ENCODE measurements around the gene CTBP2. TPM values are rescaled to one million over a fixed set of nuclear protein-coding genes. Genes with fewer than 3 reads are reported as not detected.

CTBP2 gene
- total and polyA plus RNA-seq, 4 donors, result 3.4 to 59.2 (median 5.5) TPM

DNA sequence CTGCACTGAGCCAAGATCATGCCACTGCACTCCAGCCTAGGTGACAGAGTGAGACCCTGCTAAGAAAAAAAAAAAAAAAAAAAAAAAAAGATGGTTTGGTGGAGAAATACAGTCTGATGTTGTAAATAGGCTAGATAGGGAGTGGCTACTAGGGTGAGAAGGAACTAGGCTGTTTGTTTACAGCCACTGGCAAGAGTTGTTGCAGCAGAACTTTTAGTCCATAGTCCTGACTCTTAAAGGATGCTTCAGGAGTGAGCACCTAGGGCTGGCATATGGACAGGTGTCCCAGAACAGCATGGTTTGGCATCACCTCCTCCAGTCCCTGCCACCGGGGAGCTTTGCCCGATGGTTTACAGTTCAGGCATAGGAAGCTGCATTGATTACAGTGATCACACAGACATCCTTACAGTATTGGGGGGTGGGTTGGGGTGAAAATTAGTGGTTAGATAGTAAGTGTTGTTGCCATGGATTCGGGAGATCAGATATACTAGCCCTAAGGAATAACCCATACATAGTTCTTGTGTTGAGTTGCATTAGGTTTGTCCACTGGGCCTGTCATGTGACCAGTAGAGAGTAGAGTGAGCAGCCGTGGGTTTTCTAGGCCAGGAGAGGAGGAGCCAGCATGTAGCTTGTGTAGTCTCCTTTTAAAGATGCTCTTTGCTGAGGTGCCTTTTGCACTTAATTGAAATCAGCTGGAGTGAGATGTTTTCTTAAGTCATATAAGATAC is 182.6 kb downstream of the CTBP2 start:
- no peak for DNase-seq (ENCODE audit: low spot score)
- H3K4me1 ChIP-seq (ENCODE audit: control insufficient read depth in 4 of 4, insufficient read depth in 4 of 4, low read length in 3 of 4), result peaks cover 0 to 6% (median 4%) of the 10 kb centered on the region in 4 donors
- no peak overlapping the region for H3K4me3 ChIP-seq (ENCODE audit: low read depth in 1 of 3, low read length in 3 of 3)
- no peak overlapping the region for H3K27ac ChIP-seq (ENCODE audit: low read depth in 1 of 2, low read length in 2 of 2)
- no peaks in the 10 kb centered on the region for H3K27me3 ChIP-seq (ENCODE audit: control insufficient read depth in 4 of 4, insufficient read depth in 4 of 4, low read length in 3 of 4)
- WGBS, result 65% methylated on average over 4 of the region's 4 CpGs
- peaks cover 5 to 30% (median 15%) of the 10 kb centered on the region in 4 donors for H3K36me3 ChIP-seq (ENCODE audit: control insufficient read depth in 4 of 4, insufficient read depth in 3 of 4, low read depth in 1 of 4, low read length in 3 of 4)
- no peaks in the 10 kb centered on the region for H3K9me3 ChIP-seq (ENCODE audit: control insufficient read depth in 4 of 4, low read length in 3 of 4)
- no peak overlapping the region for H3K9ac ChIP-seq (ENCODE audit: low read depth in 1 of 2, low read length in 2 of 2)
- no peak for TF ChIP-seq TAF1 (conservative IDR thresholded peaks at IDR 0.05)
- TF ChIP-seq, protein P1, sequence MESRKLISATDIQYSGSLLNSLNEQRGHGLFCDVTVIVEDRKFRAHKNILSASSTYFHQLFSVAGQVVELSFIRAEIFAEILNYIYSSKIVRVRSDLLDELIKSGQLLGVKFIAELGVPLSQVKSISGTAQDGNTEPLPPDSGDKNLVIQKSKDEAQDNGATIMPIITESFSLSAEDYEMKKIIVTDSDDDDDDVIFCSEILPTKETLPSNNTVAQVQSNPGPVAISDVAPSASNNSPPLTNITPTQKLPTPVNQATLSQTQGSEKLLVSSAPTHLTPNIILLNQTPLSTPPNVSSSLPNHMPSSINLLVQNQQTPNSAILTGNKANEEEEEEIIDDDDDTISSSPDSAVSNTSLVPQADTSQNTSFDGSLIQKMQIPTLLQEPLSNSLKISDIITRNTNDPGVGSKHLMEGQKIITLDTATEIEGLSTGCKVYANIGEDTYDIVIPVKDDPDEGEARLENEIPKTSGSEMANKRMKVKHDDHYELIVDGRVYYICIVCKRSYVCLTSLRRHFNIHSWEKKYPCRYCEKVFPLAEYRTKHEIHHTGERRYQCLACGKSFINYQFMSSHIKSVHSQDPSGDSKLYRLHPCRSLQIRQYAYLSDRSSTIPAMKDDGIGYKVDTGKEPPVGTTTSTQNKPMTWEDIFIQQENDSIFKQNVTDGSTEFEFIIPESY (IDR thresholded peaks at IDR 0.05), result no peak
- no peak for TF ChIP-seq RAD21 (IDR thresholded peaks at IDR 0.05)
- TF ChIP-seq NR2F2 (IDR thresholded peaks at IDR 0.05), result no peak
- no peak for TF ChIP-seq HNF4A (conservative IDR thresholded peaks at IDR 0.05)
- no peak for TF ChIP-seq JUND (IDR thresholded peaks at IDR 0.05)
- no peak for TF ChIP-seq SP1 (IDR thresholded peaks at IDR 0.05)
- no peak for TF ChIP-seq FOXA2 (IDR thresholded peaks at IDR 0.05)
- TF ChIP-seq FOXA1 (IDR thresholded peaks at IDR 0.05), result no peak
- TF ChIP-seq RXRA (IDR thresholded peaks at IDR 0.05), result no peak
- TF ChIP-seq YY1 (IDR thresholded peaks at IDR 0.05), result no peak
- TF ChIP-seq, protein P2, sequence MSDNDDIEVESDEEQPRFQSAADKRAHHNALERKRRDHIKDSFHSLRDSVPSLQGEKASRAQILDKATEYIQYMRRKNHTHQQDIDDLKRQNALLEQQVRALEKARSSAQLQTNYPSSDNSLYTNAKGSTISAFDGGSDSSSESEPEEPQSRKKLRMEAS (IDR thresholded peaks at IDR 0.05), result no peak
- TF ChIP-seq EGR1 (IDR thresholded peaks at IDR 0.05; ENCODE audit: low read depth in 2 of 2), result no peak
- TF ChIP-seq GABPA (IDR thresholded peaks at IDR 0.05 in 1 of 2, conservative IDR thresholded peaks at IDR 0.05 in 1 of 2), result no peak
- TF ChIP-seq ATF3 (IDR thresholded peaks at IDR 0.05), result no peak
- TF ChIP-seq, protein P3, sequence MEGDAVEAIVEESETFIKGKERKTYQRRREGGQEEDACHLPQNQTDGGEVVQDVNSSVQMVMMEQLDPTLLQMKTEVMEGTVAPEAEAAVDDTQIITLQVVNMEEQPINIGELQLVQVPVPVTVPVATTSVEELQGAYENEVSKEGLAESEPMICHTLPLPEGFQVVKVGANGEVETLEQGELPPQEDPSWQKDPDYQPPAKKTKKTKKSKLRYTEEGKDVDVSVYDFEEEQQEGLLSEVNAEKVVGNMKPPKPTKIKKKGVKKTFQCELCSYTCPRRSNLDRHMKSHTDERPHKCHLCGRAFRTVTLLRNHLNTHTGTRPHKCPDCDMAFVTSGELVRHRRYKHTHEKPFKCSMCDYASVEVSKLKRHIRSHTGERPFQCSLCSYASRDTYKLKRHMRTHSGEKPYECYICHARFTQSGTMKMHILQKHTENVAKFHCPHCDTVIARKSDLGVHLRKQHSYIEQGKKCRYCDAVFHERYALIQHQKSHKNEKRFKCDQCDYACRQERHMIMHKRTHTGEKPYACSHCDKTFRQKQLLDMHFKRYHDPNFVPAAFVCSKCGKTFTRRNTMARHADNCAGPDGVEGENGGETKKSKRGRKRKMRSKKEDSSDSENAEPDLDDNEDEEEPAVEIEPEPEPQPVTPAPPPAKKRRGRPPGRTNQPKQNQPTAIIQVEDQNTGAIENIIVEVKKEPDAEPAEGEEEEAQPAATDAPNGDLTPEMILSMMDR (IDR thresholded peaks at IDR 0.05; ENCODE audit: low read depth, low read length, missing input control), result no peak
- TF ChIP-seq, protein P4, sequence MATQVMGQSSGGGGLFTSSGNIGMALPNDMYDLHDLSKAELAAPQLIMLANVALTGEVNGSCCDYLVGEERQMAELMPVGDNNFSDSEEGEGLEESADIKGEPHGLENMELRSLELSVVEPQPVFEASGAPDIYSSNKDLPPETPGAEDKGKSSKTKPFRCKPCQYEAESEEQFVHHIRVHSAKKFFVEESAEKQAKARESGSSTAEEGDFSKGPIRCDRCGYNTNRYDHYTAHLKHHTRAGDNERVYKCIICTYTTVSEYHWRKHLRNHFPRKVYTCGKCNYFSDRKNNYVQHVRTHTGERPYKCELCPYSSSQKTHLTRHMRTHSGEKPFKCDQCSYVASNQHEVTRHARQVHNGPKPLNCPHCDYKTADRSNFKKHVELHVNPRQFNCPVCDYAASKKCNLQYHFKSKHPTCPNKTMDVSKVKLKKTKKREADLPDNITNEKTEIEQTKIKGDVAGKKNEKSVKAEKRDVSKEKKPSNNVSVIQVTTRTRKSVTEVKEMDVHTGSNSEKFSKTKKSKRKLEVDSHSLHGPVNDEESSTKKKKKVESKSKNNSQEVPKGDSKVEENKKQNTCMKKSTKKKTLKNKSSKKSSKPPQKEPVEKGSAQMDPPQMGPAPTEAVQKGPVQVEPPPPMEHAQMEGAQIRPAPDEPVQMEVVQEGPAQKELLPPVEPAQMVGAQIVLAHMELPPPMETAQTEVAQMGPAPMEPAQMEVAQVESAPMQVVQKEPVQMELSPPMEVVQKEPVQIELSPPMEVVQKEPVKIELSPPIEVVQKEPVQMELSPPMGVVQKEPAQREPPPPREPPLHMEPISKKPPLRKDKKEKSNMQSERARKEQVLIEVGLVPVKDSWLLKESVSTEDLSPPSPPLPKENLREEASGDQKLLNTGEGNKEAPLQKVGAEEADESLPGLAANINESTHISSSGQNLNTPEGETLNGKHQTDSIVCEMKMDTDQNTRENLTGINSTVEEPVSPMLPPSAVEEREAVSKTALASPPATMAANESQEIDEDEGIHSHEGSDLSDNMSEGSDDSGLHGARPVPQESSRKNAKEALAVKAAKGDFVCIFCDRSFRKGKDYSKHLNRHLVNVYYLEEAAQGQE (IDR thresholded peaks at IDR 0.05), result no peak
- no peak for TF ChIP-seq HNF4G (IDR thresholded peaks at IDR 0.05)
